Left colon (tissue), 2 donors: Measurements from ENCODE around the gene UBA3. TPM values are rescaled to one million over a fixed set of nuclear protein-coding genes. Genes with fewer than 3 reads are reported as not detected.

ENCODE experiments used
- ATAC-seq: fragments of 200-7000 bp; cut with Tn5 transposase; one replicate; pipeline ENCODE4 v1.9.1; 2020; ENCODE audit warnings: mild to moderate bottlenecking, moderate library complexity
- DNase-seq, 2 donors: peaks; one replicate each; pipeline ENCODE4 v3.0.0-alpha.2; 2020
- intact Hi-C, 2 donors: fragments of 100-400 bp; cut with DNase I in 1 of 2; cut with micrococcal nuclease in 1 of 2; formaldehyde crosslinking; loops; one replicate each; pipeline versions ENCODE4 v1.11.2 to v1.14.0; 2022; cut with DNase I, micrococcal nuclease
- microRNA-seq, 2 donors: library from miRNA; unstranded; fragments of <30 nt; microRNA quantifications; one replicate each; pipeline versions ENCODE4 v1.1.0 to v1.2.0, GENCODE V29; 2020
- total RNA-seq, 2 donors: library from RNA; stranded (reverse); fragmentation: NEBNext Ultra II Directional; extraction: Animal tissue kit (Norgen Biotek cat#: 25700); gene quantifications; one replicate each; pipeline ENCODE4 v1.2.1, GENCODE V29; 2021
- donor health status: DM: no; HTN: no; CAD: no.
- donor health status: DM: yes; HTN: yes; CAD: no.

Gene UBA3
- total RNA-seq, 2 donors from 2014 or later, result 46.7 to 47.6 TPM

GRCh38 chr3:69020424-69020823 is 59.7 kb downstream of the UBA3 start:
- ATAC-seq, result no peak
- intact Hi-C loops, result no loop called here
- no peak for DNase-seq

- intact Hi-C loops, result no loop called here
- ATAC-seq (no peak), DNase-seq (no peak)
These were observed 63.3 kb downstream of the UBA3 start for GRCh38 chr3:69016901-69017300.

- intact Hi-C loops, result no loop called here
- no peak for ATAC-seq
- DNase-seq, result no peak
These were observed 64.1 kb downstream of the UBA3 start for GRCh38 chr3:69016102-69016501.

- intact Hi-C loops, result no loop called here
- DNase-seq (no peak), ATAC-seq (no peak)
These were observed 66.1 kb downstream of the UBA3 start for GRCh38 chr3:69014022-69014580.

- ATAC-seq (peak; percentile 91), DNase-seq (peak; percentile 90 to 95)
- intact Hi-C loops, result no loop called here
These were observed 66.7 kb downstream of the UBA3 start, which contains the start of gene EOGT for GRCh38 chr3:69013253-69014021. Gene EOGT, minus strand, starts transcription at chr3:69013684. Its CDS starts 3,838 bp downstream, at chr3:69009846.

GRCh38 chr3:69012800-69013252 is 67.3 kb downstream of the UBA3 start:
- intact Hi-C loops, result no loop called here
- peak; percentile 45 to 62 for DNase-seq
- peak; percentile 41 for ATAC-seq

GRCh38 chr3:69012100-69012799 is 67.9 kb downstream of the UBA3 start:
- intact Hi-C loops, result no loop called here
- ATAC-seq, result no peak
- peak; percentile 29 to 38 for DNase-seq

GRCh38 chr3:69011096-69011730 is 69.0 kb downstream of the UBA3 start:
- ATAC-seq, result no peak

GRCh38 chr3:69009559-69010410 is 70.4 kb downstream of the UBA3 start:
- DNase-seq (no peak), ATAC-seq (no peak)
- intact Hi-C loops, result no loop called here

More at GRCh38 chr3:69011096-69011730, 69.0 kb downstream of the UBA3 start:
- intact Hi-C loops, result no loop called here
- DNase-seq, result no peak

- intact Hi-C loops, result no loop called here
- ATAC-seq, result no peak
- DNase-seq, result no peak
These were observed 71.2 kb downstream of the UBA3 start for GRCh38 chr3:69008980-69009379.

- ATAC-seq (no peak), DNase-seq (no peak)
- intact Hi-C loops, result no loop called here
These were observed 74.2 kb downstream of the UBA3 start for GRCh38 chr3:69005791-69006482.

- intact Hi-C loops, result no loop called here
- ATAC-seq, result no peak
These were observed 74.9 kb downstream of the UBA3 start for GRCh38 chr3:69005071-69005790.

More at GRCh38 chr3:69005071-69005790, 74.9 kb downstream of the UBA3 start:
- DNase-seq, result no peak

Small RNA genes lying within 50 kb of the gene (microRNA-seq; reads per million reads assigned to microRNA genes)
- gene MIR3136, result 3.2 to 4.1 reads per million in 2 donors

Other genes starting within 250 kb of the UBA3 start
- not detected for gene TAFA4, start 147.8 kb downstream of the UBA3 start, total RNA-seq
- gene EOGT, start 66.7 kb downstream of the UBA3 start, total RNA-seq, result 10 to 100 TPM; 14.2 to 18.6 TPM
- 10 to 100 TPM; 44.7 to 47.2 TPM for gene TMF1, start 28.0 kb downstream of the UBA3 start, total RNA-seq
- gene ARL6IP5, start 4.6 kb upstream of the UBA3 start, total RNA-seq, result 100 to 1,000 TPM; 118 to 143 TPM
- under 1 TPM in 1 of 2 donors, not detected in 1; 0.17 TPM for gene LMOD3, start 42.2 kb upstream of the UBA3 start, total RNA-seq